ENCODE results near the gene ALOX5AP. TPM values are rescaled to one million over a fixed set of nuclear protein-coding genes. Genes with fewer than 3 reads are reported as not detected.
A peak's percentile ranks its signal among the peaks of the same experiment; 100 is the strongest.

Gene ALOX5AP
- total RNA-seq, 1 experiment from 2014 or later = not detected

- TF ChIP-seq, protein P1, sequence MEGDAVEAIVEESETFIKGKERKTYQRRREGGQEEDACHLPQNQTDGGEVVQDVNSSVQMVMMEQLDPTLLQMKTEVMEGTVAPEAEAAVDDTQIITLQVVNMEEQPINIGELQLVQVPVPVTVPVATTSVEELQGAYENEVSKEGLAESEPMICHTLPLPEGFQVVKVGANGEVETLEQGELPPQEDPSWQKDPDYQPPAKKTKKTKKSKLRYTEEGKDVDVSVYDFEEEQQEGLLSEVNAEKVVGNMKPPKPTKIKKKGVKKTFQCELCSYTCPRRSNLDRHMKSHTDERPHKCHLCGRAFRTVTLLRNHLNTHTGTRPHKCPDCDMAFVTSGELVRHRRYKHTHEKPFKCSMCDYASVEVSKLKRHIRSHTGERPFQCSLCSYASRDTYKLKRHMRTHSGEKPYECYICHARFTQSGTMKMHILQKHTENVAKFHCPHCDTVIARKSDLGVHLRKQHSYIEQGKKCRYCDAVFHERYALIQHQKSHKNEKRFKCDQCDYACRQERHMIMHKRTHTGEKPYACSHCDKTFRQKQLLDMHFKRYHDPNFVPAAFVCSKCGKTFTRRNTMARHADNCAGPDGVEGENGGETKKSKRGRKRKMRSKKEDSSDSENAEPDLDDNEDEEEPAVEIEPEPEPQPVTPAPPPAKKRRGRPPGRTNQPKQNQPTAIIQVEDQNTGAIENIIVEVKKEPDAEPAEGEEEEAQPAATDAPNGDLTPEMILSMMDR (conservative IDR thresholded peaks at IDR 0.05) = no peak
- no peak for TF ChIP-seq EZH2 (IDR thresholded peaks at IDR 0.05; ENCODE audit: low read depth)
- BruUV-seq (replicated peaks) = no TSS peak
- no peak overlapping the region for H3K27ac ChIP-seq
- no peak overlapping the region for H3K4me3 ChIP-seq
- ChIA-PET CTCF (no interaction called here), POLR2A (ENCODE audit: unreplicated experiment) (no interaction called here)
- H3K79me2 ChIP-seq (ENCODE audit: low read depth) = no peaks in the 10 kb centered on the region
- 0 out of 2 replicates have a peak, but pooled peaks cover under 1% of the 10 kb centered on the region for H3F3A ChIP-seq (ENCODE audit: insufficient read depth, low read depth)
- H3K27me3 ChIP-seq (ENCODE audit: insufficient read depth, low read depth) = no peaks in the 10 kb centered on the region
- intact Hi-C loops (cut with micrococcal nuclease; ENCODE audit: unreplicated experiment) = no loop called here
- no peaks in the 10 kb centered on the region for H3K36me3 ChIP-seq (ENCODE audit: low read depth)
- no peak for DNase-seq
- H3K9me3 ChIP-seq (ENCODE audit: insufficient read depth, low read depth) = peaks cover 4% of the 10 kb centered on the region; the same call in 1 of the 2 replicates
- no peaks in the 10 kb centered on the region for H4K20me1 ChIP-seq (ENCODE audit: insufficient read depth)
- peaks cover 6% of the 10 kb centered on the region for H3K4me1 ChIP-seq (replicated peaks; ENCODE audit: insufficient read depth)
- H2AFZ ChIP-seq = no peak overlapping the region
- H3K4me2 ChIP-seq = no peak overlapping the region
- H3K9me2 ChIP-seq (ENCODE audit: insufficient read depth) = no peaks in the 10 kb centered on the region; the same call in 1 of the 2 replicates
Measured at GRCh38 chr13:30724778-30725177, 10.6 kb upstream of the ALOX5AP start.

GRCh38 chr13:30725326-30726085 lies 9.8 kb upstream of the ALOX5AP start:
- H3F3A ChIP-seq (ENCODE audit: insufficient read depth, low read depth) = no peaks in the 10 kb centered on the region
- H3K4me2 ChIP-seq = no peak overlapping the region
- no peaks in the 10 kb centered on the region for H3K79me2 ChIP-seq (ENCODE audit: low read depth)
- H2AFZ ChIP-seq = no peak overlapping the region
- DNase-seq = peak in 1 of 2 experiments; percentile 21
- ChIA-PET CTCF (interaction anchor here (0.6 kb wide), 1 partner anchor 28 kb away, joined by 9 read pairs; no protein-coding TSS in a partner anchor), POLR2A (ENCODE audit: unreplicated experiment) (no interaction called here)
- peaks cover 4% of the 10 kb centered on the region; the same call in 1 of the 2 replicates for H3K9me3 ChIP-seq (ENCODE audit: insufficient read depth, low read depth)
- no peaks in the 10 kb centered on the region for H3K27me3 ChIP-seq (ENCODE audit: insufficient read depth, low read depth)
- H3K9me2 ChIP-seq (ENCODE audit: insufficient read depth) = no peaks in the 10 kb centered on the region; the same call in 1 of the 2 replicates
- H3K4me3 ChIP-seq = no peak overlapping the region
- no peaks in the 10 kb centered on the region for H4K20me1 ChIP-seq (ENCODE audit: insufficient read depth)
- H3K36me3 ChIP-seq (ENCODE audit: low read depth) = no peaks in the 10 kb centered on the region
- intact Hi-C loops (cut with micrococcal nuclease; ENCODE audit: unreplicated experiment) = no loop called here
- H3K27ac ChIP-seq = no peak overlapping the region
- TF ChIP-seq EZH2 (IDR thresholded peaks at IDR 0.05; ENCODE audit: low read depth) = no peak
- TF ChIP-seq, protein P1 (conservative IDR thresholded peaks at IDR 0.05) = no peak
- no TSS peak for BruUV-seq (replicated peaks)
- no peaks in the 10 kb centered on the region for H3K4me1 ChIP-seq (replicated peaks; ENCODE audit: insufficient read depth)

DNA sequence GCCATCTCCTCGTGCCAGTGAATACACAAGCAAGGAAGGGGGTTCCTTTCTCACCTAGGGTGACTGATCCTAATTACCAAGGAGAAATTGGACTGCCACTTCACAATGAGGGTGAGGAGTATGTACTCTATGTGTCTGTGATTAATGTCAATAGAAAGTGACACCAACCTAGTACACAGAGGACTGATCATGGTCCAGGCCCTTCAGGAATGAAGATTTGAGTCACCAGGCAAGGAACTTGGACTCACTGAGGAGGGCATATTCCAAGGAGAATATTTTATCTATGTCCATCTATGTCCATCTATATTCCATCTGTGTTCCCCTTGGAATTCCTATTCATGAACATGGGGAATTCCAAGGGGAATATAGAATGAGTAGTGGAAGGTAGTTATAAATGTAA lies 9.2 kb upstream of the ALOX5AP start:
- no peak overlapping the region for H3K4me3 ChIP-seq

More for the DNA sequence above, 9.2 kb upstream of the ALOX5AP start:
- Histone ChIP-seq H3K27me3 (ENCODE audit: insufficient read depth, low read depth) (no peaks in the 10 kb centered on the region), H3K27ac (no peak overlapping the region), H3F3A (ENCODE audit: insufficient read depth, low read depth) (no peaks in the 10 kb centered on the region), H3K4me2 (no peak overlapping the region), H3K4me1 (replicated peaks; ENCODE audit: insufficient read depth) (no peaks in the 10 kb centered on the region), H4K20me1 (ENCODE audit: insufficient read depth) (no peaks in the 10 kb centered on the region), H3K79me2 (ENCODE audit: low read depth) (no peaks in the 10 kb centered on the region), H3K9me3 (ENCODE audit: insufficient read depth, low read depth) (peaks cover 4% of the 10 kb centered on the region; the same call in 1 of the 2 replicates), H3K36me3 (ENCODE audit: low read depth) (no peaks in the 10 kb centered on the region), H2AFZ (no peak overlapping the region), H3K9me2 (ENCODE audit: insufficient read depth) (no peaks in the 10 kb centered on the region; the same call in 1 of the 2 replicates)
- peak in 1 of 2 experiments; percentile 34 for DNase-seq
- intact Hi-C loops (cut with micrococcal nuclease; ENCODE audit: unreplicated experiment) = no loop called here
- BruUV-seq (replicated peaks) = no TSS peak
- ChIA-PET POLR2A (ENCODE audit: unreplicated experiment) (no interaction called here), CTCF (interaction anchor here (0.6 kb wide), 1 partner anchor 27 kb away, joined by 9 read pairs; no protein-coding TSS in a partner anchor)
- TF ChIP-seq EZH2 (IDR thresholded peaks at IDR 0.05; ENCODE audit: low read depth) = no peak
- TF ChIP-seq, protein P1 (conservative IDR thresholded peaks at IDR 0.05) = no peak
